Measurements from ENCODE around the gene PLCD1.
"Not testable (repeated sequence)": the region's sequence is repeated elsewhere in the genome, so short reads cannot be mapped to it uniquely, and the experiment has no call there.

PLCD1 gene

GRCh38 chr3:37984051-37984450 lies 45.4 kb downstream of the PLCD1 start:
- no peak for DNase-seq

- no peak for DNase-seq
Measured at GRCh38 chr3:37982331-37982730, 47.1 kb downstream of the PLCD1 start.

- no peak for DNase-seq
Measured at GRCh38 chr3:37981348-37981664, 48.1 kb downstream of the PLCD1 start.

GRCh38 chr3:37980462-37981347 lies 48.7 kb downstream of the PLCD1 start:
- DNase-seq: no peak

GRCh38 chr3:37979541-37980461 lies 49.6 kb downstream of the PLCD1 start:
- DNase-seq: no peak

GRCh38 chr3:37974121-37975083 lies 55.0 kb downstream of the PLCD1 start:
- DNase-seq: no peak

GRCh38 chr3:37973246-37974054 lies 56.0 kb downstream of the PLCD1 start:
- no peak for DNase-seq

- not testable (repeated sequence) for DNase-seq
Measured at GRCh38 chr3:37972056-37972455, 57.4 kb downstream of the PLCD1 start.

GRCh38 chr3:37971467-37971866 lies 58.0 kb downstream of the PLCD1 start:
- no peak for DNase-seq

- no peak for DNase-seq
Measured at GRCh38 chr3:37970802-37971201, 58.6 kb downstream of the PLCD1 start.

GRCh38 chr3:37969596-37970100 lies 59.8 kb downstream of the PLCD1 start:
- no peak for DNase-seq

GRCh38 chr3:37968813-37969595 lies 60.4 kb downstream of the PLCD1 start:
- no peak for DNase-seq

- DNase-seq: no peak
Measured at GRCh38 chr3:37968199-37968598, 61.2 kb downstream of the PLCD1 start.

GRCh38 chr3:37967260-37967881 lies 62.1 kb downstream of the PLCD1 start:
- DNase-seq: no peak

- no peak for DNase-seq
Measured at GRCh38 chr3:37964716-37965115, 64.7 kb downstream of the PLCD1 start.

GRCh38 chr3:37964146-37964545 lies 65.3 kb downstream of the PLCD1 start:
- no peak for DNase-seq

GRCh38 chr3:37963635-37964034 lies 65.8 kb downstream of the PLCD1 start:
- DNase-seq: no peak

- DNase-seq: no peak
Measured at GRCh38 chr3:37963016-37963415, 66.4 kb downstream of the PLCD1 start.

GRCh38 chr3:37961622-37962431 lies 67.6 kb downstream of the PLCD1 start:
- no peak for DNase-seq
